ENCODE data around the gene CLEC14A.

Gene CLEC14A

GRCh38 chr14:38206689-38207376 is 49.1 kb downstream of the CLEC14A start:
- peaks cover 51% of the 10 kb centered on the region for H3K27me3 Mint-ChIP-seq
- no peaks in the 10 kb centered on the region for H3K36me3 Mint-ChIP-seq (ENCODE audit: low read depth)
- no peak overlapping the region for H3K27ac Mint-ChIP-seq
- intact Hi-C loops (cut with micrococcal nuclease) = no loop called here
- peaks cover 4% of the 10 kb centered on the region for H3K4me1 Mint-ChIP-seq (ENCODE audit: low read depth)
- no peak overlapping the region for H3K4me3 Mint-ChIP-seq
- H3K9me3 Mint-ChIP-seq = no peaks in the 10 kb centered on the region

GRCh38 chr14:38205949-38206665 is 49.8 kb downstream of the CLEC14A start:
- Mint-ChIP-seq H3K36me3 (ENCODE audit: low read depth) (no peaks in the 10 kb centered on the region), H3K4me3 (no peak overlapping the region), H3K4me1 (ENCODE audit: low read depth) (peaks cover 4% of the 10 kb centered on the region), H3K27me3 (peaks cover 44% of the 10 kb centered on the region), H3K27ac (no peak overlapping the region), H3K9me3 (no peaks in the 10 kb centered on the region)
- intact Hi-C loops (cut with micrococcal nuclease) = no loop called here

- Mint-ChIP-seq H3K4me1 (ENCODE audit: low read depth) (no peaks in the 10 kb centered on the region), H3K36me3 (ENCODE audit: low read depth) (no peaks in the 10 kb centered on the region), H3K27ac (no peak overlapping the region), H3K9me3 (no peaks in the 10 kb centered on the region), H3K27me3 (peaks cover 36% of the 10 kb centered on the region), H3K4me3 (no peak overlapping the region)
- intact Hi-C loops (cut with micrococcal nuclease) = no loop called here
These were observed 50.6 kb downstream of the CLEC14A start for GRCh38 chr14:38205119-38205813.

- peaks cover 31% of the 10 kb centered on the region for H3K27me3 Mint-ChIP-seq
- H3K4me3 Mint-ChIP-seq = no peak overlapping the region
- H3K27ac Mint-ChIP-seq = no peak overlapping the region
- no peaks in the 10 kb centered on the region for H3K9me3 Mint-ChIP-seq
- H3K4me1 Mint-ChIP-seq (ENCODE audit: low read depth) = no peaks in the 10 kb centered on the region
- intact Hi-C loops (cut with micrococcal nuclease) = no loop called here
- H3K36me3 Mint-ChIP-seq (ENCODE audit: low read depth) = no peaks in the 10 kb centered on the region
These were observed 51.2 kb downstream of the CLEC14A start for GRCh38 chr14:38204719-38205115.
